Measurements from ENCODE around the gene THRB.
"Not testable (repeated sequence)": the region's sequence is repeated elsewhere in the genome, so short reads cannot be mapped to it uniquely, and the experiment has no call there.

Gene THRB

GRCh38 chr3:24447836-24448235, 46.8 kb downstream of the THRB start:
- no peak for DNase-seq (ENCODE audit: low spot score)

- DNase-seq (ENCODE audit: low spot score): no peak
Observed at GRCh38 chr3:24446032-24446431, 48.6 kb downstream of the THRB start.

- no peak for DNase-seq (ENCODE audit: low spot score)
Observed at GRCh38 chr3:24443476-24443875, 51.2 kb downstream of the THRB start.

GRCh38 chr3:24440760-24441464, 53.7 kb downstream of the THRB start:
- DNase-seq (ENCODE audit: low spot score): no peak

GRCh38 chr3:24439021-24439420, 55.6 kb downstream of the THRB start:
- DNase-seq (ENCODE audit: low spot score): no peak

- no peak for DNase-seq (ENCODE audit: low spot score)
Observed at GRCh38 chr3:24437326-24437725, 57.3 kb downstream of the THRB start.

- no peak for DNase-seq (ENCODE audit: low spot score)
Observed at GRCh38 chr3:24435584-24435983, 59.1 kb downstream of the THRB start.

GRCh38 chr3:24434651-24435050, 60.0 kb downstream of the THRB start:
- no peak for DNase-seq (ENCODE audit: low spot score)

- no peak for DNase-seq (ENCODE audit: low spot score)
Observed at GRCh38 chr3:24433838-24434591, 60.6 kb downstream of the THRB start.

GRCh38 chr3:24432989-24433388, 61.7 kb downstream of the THRB start:
- no peak for DNase-seq (ENCODE audit: low spot score)

- no peak for DNase-seq (ENCODE audit: low spot score)
Observed at GRCh38 chr3:24428481-24428880, 66.2 kb downstream of the THRB start.

GRCh38 chr3:24426896-24427295, 67.8 kb downstream of the THRB start:
- DNase-seq (ENCODE audit: low spot score): no peak

GRCh38 chr3:24420829-24421228, 73.8 kb downstream of the THRB start:
- DNase-seq (ENCODE audit: low spot score): not testable (repeated sequence)

GRCh38 chr3:24420224-24420623, 74.4 kb downstream of the THRB start:
- DNase-seq (ENCODE audit: low spot score): no peak

- DNase-seq (ENCODE audit: low spot score): no peak
Observed at GRCh38 chr3:24419067-24419791, 75.4 kb downstream of the THRB start.

GRCh38 chr3:24417730-24418129, 76.9 kb downstream of the THRB start:
- DNase-seq (ENCODE audit: low spot score): no peak

- DNase-seq (ENCODE audit: low spot score): no peak
Observed at GRCh38 chr3:24416224-24416623, 78.4 kb downstream of the THRB start.

- no peak for DNase-seq (ENCODE audit: low spot score)
Observed at GRCh38 chr3:24415824-24416223, 78.8 kb downstream of the THRB start.

- not testable (repeated sequence) for DNase-seq (ENCODE audit: low spot score)
Observed at GRCh38 chr3:24413662-24414061, 81.0 kb downstream of the THRB start.

- DNase-seq (ENCODE audit: low spot score): no peak
Observed at GRCh38 chr3:24410860-24411259, 83.8 kb downstream of the THRB start.

GRCh38 chr3:24407980-24408680, 86.5 kb downstream of the THRB start:
- no peak for DNase-seq (ENCODE audit: low spot score)

- DNase-seq (ENCODE audit: low spot score): no peak
Observed at GRCh38 chr3:24406900-24407299, 87.8 kb downstream of the THRB start.

All from GM03348 (cell line).